Ovary (tissue), 9 donors: Measurements from ENCODE around the gene ATP8B3. TPM values are rescaled to one million over a fixed set of nuclear protein-coding genes. Genes with fewer than 3 reads are reported as not detected.
"Not testable (repeated sequence)": the region's sequence is repeated elsewhere in the genome, so short reads cannot be mapped to it uniquely, and the experiment has no call there.

Source experiments
- DNase-seq, 5 donors: peaks; one replicate each; pipeline ENCODE4 v3.0.0-alpha.2; 2019 to 2020
- H3K27ac ChIP-seq, 2 donors: fragments of 200-600 bp; one replicate each; pipeline versions ENCODE4 v1.5.1 to v1.8.0; 2019 to 2022
- H3K27me3 ChIP-seq: fragments of 200-600 bp; one replicate; pipeline ENCODE4 v1.8.0; 2022
- H3K36me3 ChIP-seq: fragments of 200-600 bp; sonication (generic); one replicate; pipeline ENCODE4 v1.5.1; 2019
- H3K4me1 ChIP-seq: one replicate; pipeline ENCODE4 v1.8.1; 2013; ENCODE audit warnings: mild to moderate bottlenecking, moderate library complexity; ENCODE audit not compliant: insufficient read depth
- H3K4me3 ChIP-seq: fragments of 200-600 bp; sonication (generic); one replicate; pipeline ENCODE4 v1.5.1; 2017
- H3K9me3 ChIP-seq, 2 donors: fragments of 200-600 bp in 1 of 2; sonication (generic) in 1 of 2; one replicate each; pipeline versions ENCODE4 v1.5.1 to v1.8.1; 2013 to 2019; ENCODE audit warnings: mild to moderate bottlenecking in 1 of 2, moderate library complexity in 1 of 2
- EP300 ChIP-seq: sonication (generic); formaldehyde crosslinking; IDR thresholded peaks from one replicate; pipeline ENCODE4 v1.6.1; 2017; ENCODE audit warnings: antibody characterized with exemption
- POLR2A ChIP-seq: fragments of 450-650 bp; IDR thresholded peaks from one replicate; pipeline ENCODE4 v1.6.1; 2017; ENCODE audit warnings: antibody characterized with exemption, mild to moderate bottlenecking, moderate library complexity
- WGBS, 3 donors: extraction: QIAGEN DNeasy Blood & Tissue Kit in 1 of 3; methylation state at CpG; one replicate each; pipeline versions ENCODE4 v1.1.5 to v1.1.7; 2013 to 2017; 5-methylcytosine and 5-hydroxymethylcytosine counted together
- intact Hi-C, 4 donors: fragments of 100-400 bp; cut with DNase I; formaldehyde crosslinking; loops; one replicate each; pipeline versions ENCODE4 v1.11.0 to v1.15.1; 2022 to 2023
- polyA plus RNA-seq, 2 donors: library from polyadenylated mRNA; stranded (reverse); fragments of 200-250 nt in 1 of 2; fragments of 350-450 nt in 1 of 2; fragmentation: Illumina TruSeq in 1 of 2; extraction: RNeasy Lipid Tissue Mini Kit (QIAGEN cat#74804) in 1 of 2; gene quantifications; one replicate each; pipeline ENCODE4 v1.2.3, GENCODE V29; 2013 to 2014
- total RNA-seq, 7 donors: library from RNA; depleted of rRNA in 2 of 7; stranded (reverse); fragments of >200 nt in 2 of 7; fragmentation: NEBNext Ultra II Directional in 3 of 7; extraction: Animal tissue kit (Norgen Biotek cat#: 25700) in 3 of 7; gene quantifications; one replicate each; pipeline versions ENCODE4 v1.1.0 to v1.2.4, GENCODE V29; 2016 to 2023
- TF ChIP-seq, protein P1 (sequence below), 3 donors: fragments of 450-650 bp in 2 of 3; fragments of 200-600 bp in 1 of 3; IDR thresholded peaks; one replicate each; pipeline versions ENCODE4 v1.5.1 to v1.8.0; 2016 to 2022; ENCODE audit warnings: antibody characterized with exemption in 3 of 3, mild to moderate bottlenecking in 1 of 3
- donor health status: DM: no; HTN: no; CAD: no; lungs with moderate emphysema.
- donor health status: DM: no; HTN: no; CAD: no.
- donor health status: Bipolar disorder and iron deficiency.
- donor health status: DM: yes; HTN: yes; CAD: no.
- donor health status: DM: no; HTN: no; CAD: no.
- donor health status: DM: yes; HTN: yes; CAD: no.

ATP8B3 gene
- total and polyA plus RNA-seq, 9 donors: 0.72 to 3.2 (median 1.5) TPM

DNA sequence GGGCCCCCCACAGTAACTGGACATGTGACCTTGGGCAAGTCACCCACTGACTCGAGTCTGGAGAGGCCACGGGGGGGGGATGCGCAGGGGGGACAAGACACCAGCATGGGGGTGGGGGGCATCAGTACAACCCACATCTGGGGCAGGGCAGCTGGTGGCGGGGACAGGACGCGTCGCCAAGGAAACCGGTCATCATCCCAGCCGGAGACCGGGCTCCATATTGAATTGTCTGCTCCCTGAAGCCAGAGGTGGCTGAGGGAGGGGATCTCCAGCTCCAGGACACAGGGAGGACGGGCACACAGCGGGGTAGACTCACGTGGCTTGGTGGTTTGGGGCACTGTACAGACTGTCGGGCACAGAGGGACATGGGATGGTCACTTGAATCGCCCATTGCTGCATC is 47.3 kb downstream of the ATP8B3 start:
- Histone ChIP-seq H3K9me3 (no peaks in the 10 kb centered on the region), H3K27ac (no peak overlapping the region), H3K4me1 (no peaks in the 10 kb centered on the region), H3K36me3 (no peaks in the 10 kb centered on the region), H3K4me3 (no peak overlapping the region), H3K27me3 (peaks cover 12% of the 10 kb centered on the region)
- 10 to 20% (median 13%) methylated on average over 13 to 15 of the region's 15 CpGs for WGBS, 3 donors
- intact Hi-C loops: loop anchor here in 3 of 4 donors (5.0 to 10.0 kb wide), 3 partner anchors 92 to 222 kb away; no protein-coding TSS in a partner anchor
- DNase-seq: no peak
- no peak for TF ChIP-seq EP300
- no peak for TF ChIP-seq POLR2A
- TF ChIP-seq, protein P1, sequence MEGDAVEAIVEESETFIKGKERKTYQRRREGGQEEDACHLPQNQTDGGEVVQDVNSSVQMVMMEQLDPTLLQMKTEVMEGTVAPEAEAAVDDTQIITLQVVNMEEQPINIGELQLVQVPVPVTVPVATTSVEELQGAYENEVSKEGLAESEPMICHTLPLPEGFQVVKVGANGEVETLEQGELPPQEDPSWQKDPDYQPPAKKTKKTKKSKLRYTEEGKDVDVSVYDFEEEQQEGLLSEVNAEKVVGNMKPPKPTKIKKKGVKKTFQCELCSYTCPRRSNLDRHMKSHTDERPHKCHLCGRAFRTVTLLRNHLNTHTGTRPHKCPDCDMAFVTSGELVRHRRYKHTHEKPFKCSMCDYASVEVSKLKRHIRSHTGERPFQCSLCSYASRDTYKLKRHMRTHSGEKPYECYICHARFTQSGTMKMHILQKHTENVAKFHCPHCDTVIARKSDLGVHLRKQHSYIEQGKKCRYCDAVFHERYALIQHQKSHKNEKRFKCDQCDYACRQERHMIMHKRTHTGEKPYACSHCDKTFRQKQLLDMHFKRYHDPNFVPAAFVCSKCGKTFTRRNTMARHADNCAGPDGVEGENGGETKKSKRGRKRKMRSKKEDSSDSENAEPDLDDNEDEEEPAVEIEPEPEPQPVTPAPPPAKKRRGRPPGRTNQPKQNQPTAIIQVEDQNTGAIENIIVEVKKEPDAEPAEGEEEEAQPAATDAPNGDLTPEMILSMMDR (IDR thresholded peaks at IDR 0.05): no peak

DNA sequence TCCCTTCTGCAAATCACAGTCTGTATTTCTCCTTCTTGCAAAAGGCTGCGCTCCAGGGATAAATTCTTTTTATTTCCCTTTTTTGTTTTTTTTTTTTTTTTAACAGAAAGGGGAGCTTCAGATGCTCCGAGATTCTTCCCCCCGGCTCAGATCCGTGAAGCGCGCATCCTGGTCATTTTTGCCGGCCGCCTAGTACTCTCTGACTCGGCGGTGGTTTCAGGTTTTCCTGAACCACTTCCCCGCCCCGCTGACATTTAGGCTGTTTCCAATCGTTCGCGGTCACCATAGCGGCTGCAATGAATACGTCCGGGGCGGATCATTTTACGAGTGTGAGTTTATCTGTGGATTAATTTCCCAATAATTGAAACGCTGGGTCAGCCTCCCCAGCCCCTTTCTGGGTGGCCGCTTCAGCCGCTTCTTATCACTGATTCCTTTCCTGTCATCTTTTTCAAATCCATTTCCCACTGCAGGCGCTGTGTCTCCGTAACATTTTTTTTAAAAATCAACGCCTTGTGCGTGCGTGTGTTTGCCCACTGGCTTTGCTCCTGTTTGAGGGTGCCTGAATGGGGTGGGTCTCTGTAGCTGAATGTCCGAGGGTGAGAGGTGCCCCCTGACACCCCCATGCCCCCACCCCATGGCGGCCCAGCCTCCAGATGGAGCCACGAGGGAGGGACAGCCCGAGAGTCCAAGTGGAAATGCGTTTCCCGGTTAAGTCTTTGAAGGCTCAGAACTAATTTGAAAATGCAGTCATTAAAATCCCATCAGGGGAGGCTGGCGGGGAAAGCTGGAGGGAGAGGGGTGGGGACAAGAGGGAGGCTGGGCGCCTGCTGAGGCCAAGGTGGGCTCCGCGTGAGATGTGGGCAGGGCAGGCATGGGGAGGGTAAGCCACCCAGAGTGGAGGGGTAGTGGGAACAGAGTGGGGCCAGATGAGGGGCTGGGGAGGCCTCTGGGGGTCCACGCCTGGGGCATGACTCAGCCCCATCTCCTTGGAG is 48.1 kb downstream of the ATP8B3 start:
- TF ChIP-seq EP300 (no peak), POLR2A (no peak)
- TF ChIP-seq, protein P1 (IDR thresholded peaks at IDR 0.05): no peak
- no peak overlapping the region for H3K27ac ChIP-seq
- WGBS, 3 donors: 5 to 8% (median 6%) methylated on average over 39 of the region's 39 CpGs
- no peaks in the 10 kb centered on the region for H3K9me3 ChIP-seq
- no peak overlapping the region for H3K4me3 ChIP-seq
- intact Hi-C loops: loop anchor here in 2 of 4 donors (10.0 kb wide), 1 partner anchor 209 kb away; no protein-coding TSS in a partner anchor
- H3K4me1 ChIP-seq: no peaks in the 10 kb centered on the region
- H3K36me3 ChIP-seq: no peaks in the 10 kb centered on the region
- peaks cover 12% of the 10 kb centered on the region for H3K27me3 ChIP-seq
- DNase-seq: no peak

DNA sequence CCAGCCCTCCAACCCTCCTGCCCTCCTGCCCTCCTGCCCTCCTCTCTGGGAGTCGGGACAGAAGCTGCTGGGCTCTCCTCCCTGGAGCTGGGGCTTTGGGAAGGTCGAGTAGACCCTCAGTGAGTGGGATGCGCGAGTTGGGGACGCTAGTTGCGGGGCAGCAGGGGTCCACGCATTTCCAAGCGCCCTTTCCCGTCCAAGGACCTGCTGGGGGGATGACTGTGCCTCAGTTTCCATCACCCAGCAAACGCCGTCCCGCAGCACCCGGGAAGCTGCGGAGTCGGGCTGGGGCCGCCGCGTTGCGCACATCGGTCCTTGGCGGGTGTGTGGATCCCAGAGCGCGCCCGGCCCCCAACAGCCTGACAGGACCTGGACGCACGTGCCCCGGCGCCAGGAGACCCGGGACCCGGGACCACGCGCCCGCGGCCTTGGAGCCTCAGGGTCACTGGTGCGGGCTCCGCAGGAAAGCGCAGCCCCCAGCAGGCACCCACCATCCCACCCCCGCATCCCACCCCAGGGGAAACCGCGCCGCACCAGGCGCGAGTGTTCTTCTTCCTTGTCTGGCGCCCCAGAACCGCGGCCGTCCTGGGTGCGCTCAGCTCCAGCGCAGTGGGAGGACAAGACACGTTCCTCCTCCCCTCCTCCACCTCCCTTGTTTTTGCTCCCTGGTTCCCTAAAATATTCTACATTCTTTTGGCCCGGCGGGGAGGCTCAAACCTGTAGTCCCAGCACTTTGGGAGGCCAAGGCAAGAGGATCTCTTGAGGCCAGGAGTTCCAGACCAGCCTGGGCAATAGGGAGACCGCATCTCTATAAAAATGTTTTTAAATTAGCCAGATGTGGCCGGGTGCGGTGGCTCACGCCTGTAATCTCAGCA is 49.6 kb downstream of the ATP8B3 start:
- Histone ChIP-seq H3K9me3 (no peaks in the 10 kb centered on the region), H3K4me3 (no peak overlapping the region), H3K4me1 (no peaks in the 10 kb centered on the region), H3K27ac (no peak overlapping the region), H3K27me3 (peaks cover 13% of the 10 kb centered on the region), H3K36me3 (no peaks in the 10 kb centered on the region)
- no peak for DNase-seq
- WGBS, 3 donors: 1 to 4% (median 1%) methylated on average over 52 to 56 of the region's 56 CpGs
- intact Hi-C loops: loop anchor here in 2 of 4 donors (10.0 kb wide), 1 partner anchor 208 kb away; no protein-coding TSS in a partner anchor
- no peak for TF ChIP-seq POLR2A
- no peak for TF ChIP-seq EP300
- TF ChIP-seq, protein P1 (IDR thresholded peaks at IDR 0.05): no peak

DNA sequence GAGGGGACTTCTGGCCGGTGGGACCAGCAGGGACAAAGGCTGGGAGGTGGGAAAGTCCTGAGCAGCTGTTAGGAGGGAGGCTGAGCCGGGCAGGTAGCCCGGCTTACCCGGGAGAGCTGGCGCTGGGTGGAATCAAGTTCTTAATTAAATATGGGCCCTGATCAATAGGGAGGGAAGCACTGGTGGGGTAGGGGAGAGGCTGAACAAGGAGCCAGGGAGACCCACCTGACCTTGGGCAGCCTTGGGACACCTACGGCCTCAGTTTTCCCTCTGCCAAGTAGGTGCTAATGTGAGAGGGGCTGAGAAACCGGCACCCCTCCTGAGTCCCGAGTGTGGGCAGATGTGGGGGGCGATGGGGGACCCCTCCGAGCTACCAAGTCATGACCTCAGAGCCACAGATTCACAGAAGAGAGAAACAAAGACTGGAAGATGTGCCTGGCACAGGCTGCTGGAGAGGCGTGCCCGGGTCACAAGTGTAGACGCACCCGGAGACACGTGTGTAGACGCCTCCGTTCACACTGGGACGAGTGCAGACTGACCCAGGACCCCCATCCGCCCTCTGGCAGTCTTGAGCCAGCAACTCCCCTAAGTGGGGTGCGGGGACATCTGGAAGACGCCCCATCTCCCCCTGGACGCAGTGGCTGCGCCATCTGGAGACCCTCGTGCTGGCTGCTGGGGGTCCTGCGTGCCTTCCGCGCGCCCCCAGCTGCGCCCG is 50.4 kb downstream of the ATP8B3 start:
- DNase-seq: no peak
- Histone ChIP-seq H3K27me3 (peaks cover 14% of the 10 kb centered on the region), H3K4me3 (no peak overlapping the region), H3K27ac (no peak overlapping the region), H3K9me3 (no peaks in the 10 kb centered on the region), H3K4me1 (no peaks in the 10 kb centered on the region), H3K36me3 (no peaks in the 10 kb centered on the region)
- intact Hi-C loops: loop anchor here in 2 of 4 donors (10.0 kb wide), 1 partner anchor 207 kb away; no protein-coding TSS in a partner anchor
- TF ChIP-seq, protein P1 (IDR thresholded peaks at IDR 0.05): no peak
- TF ChIP-seq POLR2A (no peak), EP300 (no peak)
- WGBS, 3 donors: 3% methylated on average over 28 to 30 of the region's 30 CpGs

DNA sequence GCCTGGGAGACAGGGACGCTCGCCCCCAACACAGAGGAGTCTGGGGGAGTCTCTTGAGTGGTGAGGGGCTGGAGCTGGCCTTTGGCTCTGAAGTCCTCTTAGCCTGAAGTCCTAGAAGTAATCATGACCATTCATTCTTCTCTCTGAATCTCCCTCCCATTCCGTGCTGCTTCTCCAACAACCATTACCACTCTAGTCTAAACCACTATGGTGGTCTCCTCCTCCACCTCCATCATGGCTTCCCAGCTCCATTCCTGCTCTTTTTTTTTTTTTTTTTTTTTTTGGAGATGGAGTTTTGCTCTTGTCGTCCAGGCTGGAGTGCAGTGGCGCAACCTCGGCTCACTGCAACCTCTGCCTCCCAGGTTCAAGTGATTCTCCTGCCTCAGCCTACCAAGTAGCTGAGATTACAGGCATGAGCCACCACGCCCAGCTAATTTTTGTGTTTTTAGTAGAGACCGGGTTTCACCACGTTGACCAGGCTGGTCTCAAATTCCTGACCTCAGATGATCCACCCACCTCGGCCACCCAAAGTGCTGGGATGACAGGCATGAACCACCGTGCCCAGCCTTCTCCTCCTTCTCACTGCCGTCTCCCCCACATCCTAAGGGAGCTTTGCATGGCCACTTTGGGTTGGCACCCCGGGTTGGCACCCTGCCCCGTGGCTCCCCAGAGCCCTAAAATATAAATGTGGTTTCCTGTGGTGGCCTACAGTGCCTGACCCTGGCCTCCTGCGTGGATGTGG is 51.1 kb downstream of the ATP8B3 start:
- H3K36me3 ChIP-seq, DNase-seq, H3K27ac ChIP-seq, H3K4me3 ChIP-seq, H3K4me1 ChIP-seq, H3K9me3 ChIP-seq: not testable (repeated sequence)
- WGBS, 3 donors: 12 to 13% (median 12%) methylated on average over 15 of the region's 15 CpGs
- intact Hi-C loops: loop anchor here in 2 of 4 donors (10.0 kb wide), 1 partner anchor 206 kb away; no protein-coding TSS in a partner anchor
- H3K27me3 ChIP-seq: peaks cover 14% of the 10 kb centered on the region
